K562 (cell line): ENCODE data around the gene ALB. TPM values are rescaled to one million over a fixed set of nuclear protein-coding genes. Genes with fewer than 3 reads are reported as not detected.

ENCODE experiments used
- ATAC-seq: fragments of 200-7000 bp; cut with Tn5 transposase; 3 replicates; pipeline ENCODE4 v1.9.1; 2020; ENCODE audit warnings: moderate library complexity
- BruUV-seq: library from RNA; stranded (reverse); fragments of 400-500 nt; replicated peaks from 2 replicates; lab custom pipeline; 2021; lab: Mats Ljungman, UMichigan
- CTCF ChIA-PET: fragments of 300-600 bp; formaldehyde crosslinking; extraction: SDS; loops from one replicate; lab custom pipeline; 2021; ENCODE audit warnings: low intra/inter-chr PET ratio; lab: Yijun Ruan, JAX
- POLR2A ChIA-PET: fragments of 300-600, 350-650 bp; sonication (Branson Sonifier 250); formaldehyde crosslinking; extraction: SDS; loops from one replicate; lab custom pipeline; 2021; ENCODE audit warnings: antibody characterized with exemption, inconsistent platforms; lab: Yijun Ruan, JAX
- DNase-seq, 4 experiments: peaks; one replicate each; pipeline versions ENCODE4 v3.0.0 to v3.0.0-alpha.2; 2011 to 2018; ENCODE audit warnings: low spot score in 3 of 4, mixed read lengths in 3 of 4; ENCODE audit errors: extremely low read depth in 1 of 4
- FAIRE-seq: peaks from 2 replicates; lab custom pipeline; 2011; peaks lifted over from hg19 to GRCh38; lab: Jason Lieb, UNC
- H2AFZ ChIP-seq: 2 replicates; pipeline ENCODE4 v1.6.0; 2011; ENCODE audit warnings: low read depth, low read length, control low read depth, inconsistent platforms
- H3K27ac ChIP-seq: fragments of 200-600 bp; 3 replicates; pipeline ENCODE4 v1.8.0; 2011; ENCODE audit warnings: low read depth, mild to moderate bottlenecking, control low read depth, inconsistent platforms, low read length, moderate library complexity, mixed read lengths; ENCODE audit errors: extremely low read depth
- H3K27me3 ChIP-seq, 2 experiments: fragments of 300-600 bp in 1 of 2; 2 replicates in 1 of 2; 3 replicates in 1 of 2; pipeline versions ENCODE4 v1.6.0 to v1.8.0; 2011; ENCODE audit warnings: inconsistent platforms in 2 of 2, low read length in 2 of 2, mild to moderate bottlenecking in 1 of 2, mixed read lengths in 1 of 2, moderate library complexity in 1 of 2; ENCODE audit not compliant: control insufficient read depth in 2 of 2, insufficient read depth in 2 of 2
- H3K36me3 ChIP-seq: fragments of 300-600 bp; 3 replicates; pipeline ENCODE4 v1.8.0; 2011; ENCODE audit warnings: mild to moderate bottlenecking, low read length, inconsistent platforms; ENCODE audit not compliant: control insufficient read depth, insufficient read depth
- H3K4me1 ChIP-seq, 2 experiments: fragments of 200-600 bp in 1 of 2; replicated peaks in 1 of 2; 2 replicates in 1 of 2; 3 replicates in 1 of 2; pipeline versions ENCODE4 v1.5.1 to v1.8.0; 2011; ENCODE audit warnings: inconsistent platforms in 2 of 2, low read length in 2 of 2, mild to moderate bottlenecking in 1 of 2, mixed read lengths in 1 of 2, moderate library complexity in 1 of 2; ENCODE audit not compliant: control insufficient read depth in 2 of 2, insufficient read depth in 2 of 2
- H3K4me2 ChIP-seq: 2 replicates; pipeline ENCODE4 v1.6.1; 2011; ENCODE audit warnings: low read length, control low read depth, inconsistent platforms, mixed read lengths; ENCODE audit not compliant: insufficient read depth
- H3K4me3 ChIP-seq: fragments of 200-600 bp; sonication (generic), shearing (Covaris generic); 2 replicates; pipeline ENCODE4 v1.5.1; 2016; ENCODE audit warnings: control low read depth, inconsistent platforms
- H3K79me2 ChIP-seq: fragments of 200-600 bp; 3 replicates; pipeline ENCODE4 v1.8.0; 2011; ENCODE audit warnings: low read length, inconsistent platforms; ENCODE audit not compliant: control insufficient read depth, insufficient read depth
- H3K9ac ChIP-seq, 2 experiments: 2 replicates each; pipeline versions ENCODE4 v1.6.0 to v1.6.1; 2011; ENCODE audit warnings: low read depth in 2 of 2, low read length in 2 of 2, control low read depth in 1 of 2, inconsistent platforms in 1 of 2, mild to moderate bottlenecking in 1 of 2, mixed read lengths in 1 of 2; ENCODE audit not compliant: insufficient read depth in 1 of 2
- H3K9me1 ChIP-seq: one replicate; pipeline ENCODE4 v1.6.0; 2011; ENCODE audit warnings: inconsistent platforms, mild to moderate bottlenecking, low read length, moderate library complexity; ENCODE audit not compliant: control insufficient read depth, insufficient read depth
- H3K9me3 ChIP-seq: replicated peaks from 2 replicates; pipeline ENCODE4 v1.5.1; 2011; ENCODE audit warnings: low read depth, low read length, inconsistent platforms; ENCODE audit not compliant: control insufficient read depth, insufficient read depth
- H4K20me1 ChIP-seq: replicated peaks from 2 replicates; pipeline ENCODE4 v1.6.1; 2011; ENCODE audit warnings: low read length, inconsistent platforms, mixed read lengths; ENCODE audit not compliant: control insufficient read depth, insufficient read depth
- GATAD2A ChIP-seq: fragments of 450-650 bp; IDR thresholded peaks from 2 replicates; pipeline ENCODE4 v1.6.1; 2017
- MAFK ChIP-seq: IDR thresholded peaks from 2 replicates; pipeline ENCODE4 v1.6.1; 2011; ENCODE audit warnings: low read length, improper control_type of control experiment
- MCM7 ChIP-seq, 2 experiments: fragments of 450-650 bp; IDR thresholded peaks; 2 replicates each; pipeline ENCODE4 v1.6.1; 2016 to 2018
- OTX1 ChIP-seq: fragments of 450-650 bp; formaldehyde crosslinking; IDR thresholded peaks from 2 replicates; pipeline ENCODE4 v1.4.0; 2022; ENCODE audit warnings: mild to moderate bottlenecking
- SNIP1 ChIP-seq: fragments of 450-650 bp; IDR thresholded peaks from 2 replicates; pipeline ENCODE4 v1.7.1; 2017; ENCODE audit warnings: low read depth, mild to moderate bottlenecking
- SUPT5H ChIP-seq: fragments of 450-650 bp; IDR thresholded peaks from 2 replicates; pipeline ENCODE4 v1.6.1; 2016
- WGBS: fragments of 100-300 bp; shearing (Covaris generic); methylation state at CpG from one replicate; pipeline ENCODE4 v1.1.6; 2016; ENCODE audit warnings: low coverage, mixed read lengths; ENCODE audit not compliant: insufficient coverage; ENCODE audit errors: missing lambda C conversion rate; 5-methylcytosine and 5-hydroxymethylcytosine counted together
- in situ Hi-C: fragments of 300-500 bp; cut with MboI; formaldehyde crosslinking; loops from 4 replicates; pipeline ENCODE4 v1.15.0; 2018; ENCODE audit warnings: inconsistent platforms, mixed read lengths
- intact Hi-C: fragments of 100-400 bp; cut with micrococcal nuclease; formaldehyde crosslinking; loops from 2 replicates; pipeline ENCODE4 v1.14.2; 2022
- polyA plus RNA-seq, 8 experiments: library from polyadenylated mRNA; depleted of rRNA in 4 of 8; stranded (reverse) in 5 of 8; unstranded in 3 of 8; fragments of >200 nt; fragmentation: Nextera tagmentation in 2 of 8; fragmentation: Illumina TruSeq in 1 of 8; extraction: Ambion mirVana in 2 of 8; extraction: Trizol in 1 of 8; gene quantifications; 2 replicates each; pipeline versions ENCODE4 v1.2.1 to v1.2.3, GENCODE V29; 2011 to 2014; ENCODE audit warnings: inconsistent platforms in 1 of 8, missing spikeins in 1 of 8
- total RNA-seq, 7 experiments: library from RNA; depleted of rRNA in 6 of 7; stranded (reverse); fragments of >200 nt in 6 of 7; fragmentation: Illumina TruSeq in 2 of 7; extraction: Trizol in 2 of 7; gene quantifications; 2 replicates each; pipeline versions ENCODE4 v1.2.1 to v1.2.3, GENCODE V29; 2011 to 2021; ENCODE audit warnings: low replicate concordance in 1 of 7

The ALB gene
- total and polyA plus RNA-seq, 9 of the 15 experiments (the other 6 are each of a cell fraction or from before 2014, with no cell fraction given), result 0.04 to 18.5 (median 0.20) TPM; not detected in 2

GRCh38 chr4:73431813-73432168, 27.7 kb downstream of the ALB start:
- Histone ChIP-seq H2AFZ (no peak overlapping the region), H3K27ac (no peak overlapping the region), H3K4me2 (no peak overlapping the region), H3K9me3 (no peaks in the 10 kb centered on the region)
- no peak for ATAC-seq
- no TSS peak for BruUV-seq
- 0% methylated on average over 1 of the region's 1 CpG for whole genome bisulfite sequencing
- TF ChIP-seq MCM7 (IDR thresholded peaks at IDR 0.05) (no peak), GATAD2A (no peak), SNIP1 (no peak), OTX1 (CRISPR knock-in tag) (no peak), SUPT5H (no peak), MAFK (no peak)
- TF ChIP-seq, all 486 proteins: peak for 0
- intact Hi-C loops, result loop anchor here (5.0 kb wide), 1 partner anchor 89 kb away; no protein-coding TSS in a partner anchor
- no peaks in the 10 kb centered on the region for H3K27me3 ChIP-seq
- H3K79me2 ChIP-seq, result no peaks in the 10 kb centered on the region
- H3K36me3 ChIP-seq, result no peaks in the 10 kb centered on the region
- H3K9ac ChIP-seq, result no peak overlapping the region
- no peaks in the 10 kb centered on the region for H3K9me1 ChIP-seq
- in situ Hi-C loops, result no loop called here
- FAIRE-seq (no peak), DNase-seq (no peak)
- ChIA-PET POLR2A (interaction anchor here (1.0 to 1.4 kb wide), 2 partner anchors 9 to 45 kb away, joined by 3 read pairs; no protein-coding TSS in a partner anchor), CTCF (no interaction called here)
- no peak overlapping the region for H3K4me3 ChIP-seq
- no peaks in the 10 kb centered on the region for H4K20me1 ChIP-seq
- H3K4me1 ChIP-seq, result peaks cover 0 to 13% of the 10 kb centered on the region in 2 experiments; a peak in 2 of 5 replicates
